DND-41 (cell line): ENCODE data around the gene LUZP2.

Source experiments
- ATAC-seq: fragments of 200-7000 bp; cut with Tn5 transposase; 3 replicates; pipeline ENCODE4 v1.9.1; 2021; ENCODE audit warnings: low read depth; ENCODE audit not compliant: insufficient read depth
- DNase-seq: peaks from one replicate; pipeline ENCODE4 v3.0.0-alpha.2; 2020
- H2AFZ ChIP-seq: 2 replicates; pipeline ENCODE4 v1.6.0; 2012; ENCODE audit warnings: low read depth, low read length
- H3K27ac ChIP-seq: 2 replicates; pipeline ENCODE4 v1.5.1; 2012; ENCODE audit warnings: low read length, inconsistent platforms
- H3K27me3 ChIP-seq: fragments of 200-600 bp; sonication (generic); 2 replicates; pipeline ENCODE4 v1.6.0; 2012; ENCODE audit warnings: low read length, mild to moderate bottlenecking, inconsistent platforms; ENCODE audit not compliant: insufficient read depth, poor library complexity
- H3K36me3 ChIP-seq: 2 replicates; pipeline ENCODE4 v1.5.1; 2012; ENCODE audit warnings: low read length, inconsistent platforms; ENCODE audit not compliant: insufficient read depth
- H3K4me1 ChIP-seq: 2 replicates; pipeline ENCODE4 v1.5.1; 2012; ENCODE audit warnings: mild to moderate bottlenecking, low read length; ENCODE audit not compliant: insufficient read depth
- H3K4me2 ChIP-seq: 2 replicates; pipeline ENCODE4 v1.6.0; 2012; ENCODE audit warnings: mild to moderate bottlenecking, moderate library complexity, low read length, inconsistent platforms; ENCODE audit not compliant: insufficient read depth
- H3K4me3 ChIP-seq, 2 experiments: fragments of 200-600 bp in 1 of 2; shearing (Covaris generic) in 1 of 2; 2 replicates each; pipeline ENCODE4 v1.5.1; 2012 to 2016; ENCODE audit warnings: inconsistent platforms in 2 of 2, low read length in 2 of 2, mild to moderate bottlenecking in 2 of 2, low read depth in 1 of 2, moderate library complexity in 1 of 2
- H3K79me2 ChIP-seq: 2 replicates; pipeline ENCODE4 v1.6.0; 2012; ENCODE audit warnings: low read length, inconsistent platforms; ENCODE audit not compliant: insufficient read depth
- H3K9ac ChIP-seq: 2 replicates; pipeline ENCODE4 v1.6.0; 2012; ENCODE audit warnings: low read depth, mild to moderate bottlenecking, inconsistent platforms, low read length, moderate library complexity
- H3K9me3 ChIP-seq: 2 replicates; pipeline ENCODE4 v1.5.1; 2012; ENCODE audit warnings: low read length, moderate library complexity, mild to moderate bottlenecking, inconsistent platforms; ENCODE audit not compliant: insufficient read depth, severe bottlenecking
- H4K20me1 ChIP-seq: 2 replicates; pipeline ENCODE4 v1.6.0; 2012; ENCODE audit warnings: low read length; ENCODE audit not compliant: insufficient read depth
- EZH2 ChIP-seq: IDR thresholded peaks from 3 replicates; pipeline ENCODE4 v1.6.1; 2012; ENCODE audit warnings: borderline replicate concordance, low read depth, mild to moderate bottlenecking, moderate library complexity, low read length, inconsistent platforms; ENCODE audit not compliant: severe bottlenecking
- TF ChIP-seq, protein P1 (sequence below): IDR thresholded peaks from 2 replicates; pipeline ENCODE4 v1.5.1; 2012; ENCODE audit warnings: borderline replicate concordance, low read length, moderate library complexity, mild to moderate bottlenecking; ENCODE audit not compliant: poor library complexity, severe bottlenecking; ENCODE audit errors: extremely low read depth

The LUZP2 gene

DNA sequence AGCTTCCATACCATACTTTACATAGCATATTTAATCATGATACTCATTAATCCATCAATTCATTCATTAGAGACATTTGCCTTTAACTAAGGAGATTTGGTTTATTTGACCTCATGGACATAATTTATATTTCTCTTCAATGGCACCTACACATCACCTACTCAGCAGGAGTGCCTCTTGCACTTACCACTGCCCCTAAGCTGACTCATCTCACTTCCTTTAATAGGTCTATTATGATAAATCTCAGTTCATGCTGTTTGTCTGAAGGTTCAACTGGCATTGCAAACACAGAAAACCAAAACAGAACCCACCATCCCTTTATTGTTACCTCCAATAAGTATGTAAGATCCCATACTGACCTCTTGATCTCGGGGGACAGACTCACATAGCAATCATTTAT lies 186.7 kb downstream of the LUZP2 start:
- Histone ChIP-seq H3K9me3 (no peaks in the 10 kb centered on the region), H3K4me1 (peaks cover 4% of the 10 kb centered on the region; the same call in 1 of the 2 replicates), H3K4me2 (no peak overlapping the region), H3K9ac (no peak overlapping the region), H3K4me3 (no peak overlapping the region), H3K27ac (no peak overlapping the region), H3K79me2 (no peaks in the 10 kb centered on the region), H4K20me1 (no peaks in the 10 kb centered on the region), H3K36me3 (no peaks in the 10 kb centered on the region), H3K27me3 (no peaks in the 10 kb centered on the region), H2AFZ (no peak overlapping the region)
- no peak for DNase-seq
- TF ChIP-seq EZH2, result no peak
- TF ChIP-seq, protein P1, sequence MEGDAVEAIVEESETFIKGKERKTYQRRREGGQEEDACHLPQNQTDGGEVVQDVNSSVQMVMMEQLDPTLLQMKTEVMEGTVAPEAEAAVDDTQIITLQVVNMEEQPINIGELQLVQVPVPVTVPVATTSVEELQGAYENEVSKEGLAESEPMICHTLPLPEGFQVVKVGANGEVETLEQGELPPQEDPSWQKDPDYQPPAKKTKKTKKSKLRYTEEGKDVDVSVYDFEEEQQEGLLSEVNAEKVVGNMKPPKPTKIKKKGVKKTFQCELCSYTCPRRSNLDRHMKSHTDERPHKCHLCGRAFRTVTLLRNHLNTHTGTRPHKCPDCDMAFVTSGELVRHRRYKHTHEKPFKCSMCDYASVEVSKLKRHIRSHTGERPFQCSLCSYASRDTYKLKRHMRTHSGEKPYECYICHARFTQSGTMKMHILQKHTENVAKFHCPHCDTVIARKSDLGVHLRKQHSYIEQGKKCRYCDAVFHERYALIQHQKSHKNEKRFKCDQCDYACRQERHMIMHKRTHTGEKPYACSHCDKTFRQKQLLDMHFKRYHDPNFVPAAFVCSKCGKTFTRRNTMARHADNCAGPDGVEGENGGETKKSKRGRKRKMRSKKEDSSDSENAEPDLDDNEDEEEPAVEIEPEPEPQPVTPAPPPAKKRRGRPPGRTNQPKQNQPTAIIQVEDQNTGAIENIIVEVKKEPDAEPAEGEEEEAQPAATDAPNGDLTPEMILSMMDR, result no peak
- ATAC-seq, result no peak

DNA sequence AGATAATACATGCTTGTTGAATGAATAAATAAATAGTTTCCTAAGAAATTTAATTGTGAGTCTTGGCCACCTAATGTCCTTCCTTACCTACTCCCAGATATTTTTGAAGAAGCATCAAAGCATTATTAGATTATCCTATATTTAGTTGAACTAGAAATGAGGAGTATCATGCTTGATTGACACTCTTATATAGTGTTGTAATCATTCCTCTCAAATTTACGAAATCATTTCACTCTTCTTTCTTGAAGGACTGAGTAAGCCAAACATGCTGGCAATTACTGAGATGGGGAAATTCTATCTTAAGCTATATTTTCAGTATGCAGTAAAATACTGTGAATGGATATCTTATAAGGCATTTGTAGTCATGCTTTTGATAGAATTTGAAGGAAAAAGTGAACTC lies 189.0 kb downstream of the LUZP2 start:
- TF ChIP-seq, protein P1, result no peak
- no peak for TF ChIP-seq EZH2
- H3K36me3 ChIP-seq, result no peaks in the 10 kb centered on the region
- no peak overlapping the region for H2AFZ ChIP-seq
- peaks cover 4% of the 10 kb centered on the region; the same call in 1 of the 2 replicates for H3K4me1 ChIP-seq
- no peak overlapping the region for H3K9ac ChIP-seq
- H3K4me2 ChIP-seq, result no peak overlapping the region
- no peaks in the 10 kb centered on the region for H3K79me2 ChIP-seq
- no peaks in the 10 kb centered on the region for H3K27me3 ChIP-seq
- H4K20me1 ChIP-seq, result no peaks in the 10 kb centered on the region
- ATAC-seq (no peak), DNase-seq (no peak)
- H3K4me3 ChIP-seq, result no peak overlapping the region
- H3K27ac ChIP-seq, result no peak overlapping the region
- H3K9me3 ChIP-seq, result no peaks in the 10 kb centered on the region

DNA sequence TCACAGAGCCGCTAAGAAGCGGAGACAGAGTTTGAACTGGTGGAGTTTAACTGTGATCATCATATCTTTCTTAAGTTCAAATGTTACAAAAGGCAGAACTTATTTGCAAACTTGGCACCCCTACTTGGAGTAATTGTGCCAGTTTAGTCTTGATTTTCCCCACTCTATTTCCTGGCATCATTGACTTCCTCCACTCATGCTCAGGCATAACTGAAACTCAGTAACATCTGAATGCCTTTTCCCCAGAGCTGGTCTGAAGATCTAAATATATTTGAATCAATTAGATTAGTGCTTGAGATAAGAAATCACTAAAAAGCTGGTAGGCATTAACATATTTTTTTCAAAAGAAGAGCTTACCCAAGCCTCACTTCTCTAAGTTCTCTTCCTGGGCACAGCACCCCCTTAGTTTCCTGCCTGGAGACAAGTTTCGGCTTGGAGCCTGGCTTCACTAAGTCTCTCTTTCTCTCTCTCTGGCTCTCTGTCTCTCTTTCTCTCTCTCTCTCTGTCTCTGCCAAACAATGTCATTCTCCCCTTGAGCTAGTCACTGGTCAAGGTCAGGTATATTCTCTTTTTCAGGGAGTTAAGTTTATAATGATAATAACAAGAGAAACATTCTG lies 190.8 kb downstream of the LUZP2 start:
- no peak for ATAC-seq

More for the DNA sequence above, 190.8 kb downstream of the LUZP2 start:
- TF ChIP-seq, protein P1, result no peak
- no peak for TF ChIP-seq EZH2
- H3K27me3 ChIP-seq, result no peaks in the 10 kb centered on the region
- no peaks in the 10 kb centered on the region for H3K9me3 ChIP-seq
- H3K4me2 ChIP-seq, result no peak overlapping the region
- H3K4me3 ChIP-seq, result no peak overlapping the region
- no peak overlapping the region for H3K9ac ChIP-seq
- H4K20me1 ChIP-seq, result no peaks in the 10 kb centered on the region
- H3K4me1 ChIP-seq, result peaks cover 4% of the 10 kb centered on the region; the same call in 1 of the 2 replicates
- H2AFZ ChIP-seq, result peak overlapping the region; percentile 26; the same call in 1 of the 2 replicates
- H3K79me2 ChIP-seq, result no peaks in the 10 kb centered on the region
- H3K27ac ChIP-seq, result no peak overlapping the region
- no peaks in the 10 kb centered on the region for H3K36me3 ChIP-seq
- no peak for DNase-seq
